HG02943 (cell line): ENCODE data around the gene TTC23.
A peak's percentile ranks its signal among the peaks of the same experiment; 100 is the strongest.

ENCODE experiments used
- ATAC-seq: cut with Tn5 transposase; IDR thresholded peaks from one replicate; pipeline ENCODE4 v1.9.1; 2021; ENCODE audit warnings: mild to moderate bottlenecking, low read depth, moderate library complexity; ENCODE audit not compliant: unreplicated experiment

TTC23 gene

DNA sequence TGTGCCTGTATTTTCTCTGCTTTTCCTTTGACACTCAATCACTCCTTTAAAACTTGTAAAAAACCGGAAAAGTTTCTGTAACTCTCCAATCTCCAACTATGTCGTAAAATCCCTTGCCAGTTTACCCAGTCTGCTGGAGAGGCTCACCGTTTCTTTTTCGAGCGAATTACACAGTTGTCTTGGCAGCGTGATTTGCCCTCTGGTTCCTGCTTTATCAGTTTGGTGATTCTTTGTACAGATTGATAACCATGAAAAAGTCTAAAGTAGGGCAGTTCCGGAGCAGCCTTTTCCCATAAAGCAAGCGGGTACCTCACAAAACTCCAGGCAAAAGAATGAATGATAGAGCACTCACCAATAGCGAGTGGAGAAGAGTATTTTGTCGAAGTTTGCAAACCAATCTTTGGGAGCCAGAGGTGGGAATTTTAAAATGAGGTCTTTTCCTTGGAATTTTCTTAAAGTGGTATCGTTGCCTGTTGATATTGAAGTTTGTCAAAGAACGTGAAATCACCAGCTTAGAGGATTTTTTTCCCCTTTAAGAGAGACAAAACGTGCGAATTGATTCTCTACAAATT lies at the start of gene TTC23:
TTC23 (minus strand) TSS at position 312 of the 572 bp plus-strand sequence. CDS start 20,869 bp downstream, outside the sequence.
- no peak for ATAC-seq

- ATAC-seq: no peak
Measured at GRCh38 chr15:99296386-99296785, 47.0 kb upstream of the TTC23 start.

- ATAC-seq: no peak
Measured at GRCh38 chr15:99295840-99296239, 46.5 kb upstream of the TTC23 start.

DNA sequence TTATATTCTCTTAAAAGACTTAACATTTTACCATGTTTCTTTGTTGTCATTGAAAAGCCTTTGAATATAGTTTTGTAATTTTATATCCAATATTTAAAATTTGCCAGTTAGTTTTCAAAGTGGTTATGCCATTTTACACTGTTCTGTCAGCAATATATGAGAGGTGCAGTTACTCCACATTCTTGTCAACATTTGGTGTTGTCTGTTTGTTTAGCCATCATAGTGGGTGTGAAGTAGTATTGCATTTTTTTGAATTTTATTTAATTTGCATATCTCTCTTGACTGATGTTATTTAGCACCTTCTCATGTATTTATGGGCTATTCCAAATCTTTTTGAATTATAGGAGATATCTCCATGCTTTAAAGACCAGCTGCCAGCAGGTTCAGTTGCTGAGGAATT lies 42.3 kb upstream of the TTC23 start:
- no peak for ATAC-seq

DNA sequence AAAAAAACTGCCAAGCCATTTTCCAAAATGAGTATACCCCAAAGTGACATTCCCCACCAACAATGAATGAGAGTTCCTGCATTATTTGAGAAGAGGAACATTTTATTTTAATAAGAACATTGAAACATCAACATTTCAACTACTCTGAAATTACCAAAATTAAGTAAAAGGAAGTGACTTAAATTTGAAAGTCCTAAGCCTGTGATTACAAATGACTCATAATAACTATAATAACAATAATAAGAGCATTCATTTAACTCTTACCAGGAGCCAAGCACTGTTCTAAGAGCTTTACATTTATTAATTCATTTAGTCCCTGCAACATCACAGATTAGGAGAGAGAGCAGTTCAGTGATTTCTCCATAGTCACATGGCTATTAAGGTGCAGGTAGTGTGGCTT lies 34.3 kb upstream of the TTC23 start:
- no peak for ATAC-seq

GRCh38 chr15:99282586-99282985 lies 33.2 kb upstream of the TTC23 start:
- no peak for ATAC-seq

GRCh38 chr15:99282121-99282520 lies 32.7 kb upstream of the TTC23 start:
- no peak for ATAC-seq

DNA sequence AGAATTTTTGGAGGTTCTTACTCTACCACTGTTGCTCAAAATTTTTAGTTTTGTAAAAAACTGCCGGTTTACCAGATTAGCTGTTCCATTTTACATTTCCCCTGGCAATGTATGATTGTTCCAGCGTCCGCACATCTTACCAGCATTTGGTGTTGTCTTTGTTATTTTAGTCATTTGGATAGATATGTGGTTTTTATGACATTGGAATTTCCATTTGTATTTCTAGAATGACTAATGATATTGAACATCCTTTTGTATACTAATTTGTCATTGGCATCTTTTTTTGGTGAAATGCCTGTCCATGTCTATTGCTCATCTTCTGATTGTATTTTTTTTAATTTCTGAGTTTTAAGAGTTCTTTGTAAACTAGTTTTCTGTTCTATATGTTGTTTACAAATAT lies 30.4 kb upstream of the TTC23 start:
- ATAC-seq: no peak

DNA sequence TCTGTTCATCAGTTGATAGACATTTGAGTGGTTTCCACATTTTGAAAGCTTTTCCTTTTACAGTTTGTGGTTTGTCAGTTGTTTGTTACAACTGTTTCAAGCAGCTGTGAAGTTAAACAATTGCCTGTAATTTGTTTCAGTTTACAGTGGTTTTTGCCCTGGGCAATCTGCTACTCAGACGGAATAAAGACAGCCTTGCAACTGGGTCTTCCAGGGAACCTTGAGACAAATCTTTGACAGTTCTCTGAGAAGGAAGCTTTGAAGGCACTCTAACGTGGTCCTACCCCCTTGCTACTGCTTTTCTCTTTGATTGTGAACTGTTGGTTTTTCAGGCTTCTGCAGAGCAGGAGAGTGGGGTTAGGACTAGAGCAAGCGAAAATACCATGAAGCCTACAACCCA lies 29.9 kb upstream of the TTC23 start:
- no peak for ATAC-seq

GRCh38 chr15:99275525-99276128 lies 26.2 kb upstream of the TTC23 start:
- ATAC-seq: no peak

- ATAC-seq: no peak
Measured at GRCh38 chr15:99275061-99275460, 25.7 kb upstream of the TTC23 start.

DNA sequence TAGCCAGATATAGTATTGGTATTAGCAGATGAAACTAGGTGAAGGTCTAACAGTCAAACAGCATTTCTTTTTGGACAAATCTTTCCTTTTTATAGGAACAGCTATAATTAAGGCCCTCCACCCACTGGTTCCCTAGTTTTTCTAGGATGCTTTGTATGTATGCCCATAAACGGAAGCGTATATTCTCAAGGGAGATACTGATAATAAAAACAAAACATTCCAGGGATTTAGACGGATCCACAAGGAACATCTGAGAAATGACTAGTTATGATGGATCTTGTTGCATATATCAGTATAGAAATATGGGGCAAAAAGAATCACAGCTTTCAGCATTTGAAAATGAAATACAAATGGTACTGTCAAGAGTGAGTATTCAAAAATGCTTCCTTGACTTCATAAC lies 24.4 kb upstream of the TTC23 start:
- no peak for ATAC-seq

DNA sequence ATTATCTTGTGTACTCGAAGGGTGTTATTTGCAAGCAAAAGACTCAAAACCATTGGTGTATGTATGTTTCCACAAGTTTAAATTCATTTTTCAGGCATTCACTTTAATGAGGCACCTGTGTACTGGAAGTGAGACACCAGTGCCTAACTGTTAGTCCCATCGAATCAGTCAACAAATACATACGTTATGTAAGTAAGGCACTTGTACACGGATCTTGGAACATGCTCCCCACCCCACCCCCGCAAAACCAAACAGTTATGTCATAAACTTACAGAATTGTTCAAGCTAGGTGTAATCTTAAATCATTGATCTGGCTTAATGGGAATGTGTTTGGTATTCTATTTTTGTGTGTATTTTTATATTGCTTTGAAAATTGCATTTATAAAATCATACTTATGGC lies 19.1 kb upstream of the TTC23 start:
- ATAC-seq: no peak

DNA sequence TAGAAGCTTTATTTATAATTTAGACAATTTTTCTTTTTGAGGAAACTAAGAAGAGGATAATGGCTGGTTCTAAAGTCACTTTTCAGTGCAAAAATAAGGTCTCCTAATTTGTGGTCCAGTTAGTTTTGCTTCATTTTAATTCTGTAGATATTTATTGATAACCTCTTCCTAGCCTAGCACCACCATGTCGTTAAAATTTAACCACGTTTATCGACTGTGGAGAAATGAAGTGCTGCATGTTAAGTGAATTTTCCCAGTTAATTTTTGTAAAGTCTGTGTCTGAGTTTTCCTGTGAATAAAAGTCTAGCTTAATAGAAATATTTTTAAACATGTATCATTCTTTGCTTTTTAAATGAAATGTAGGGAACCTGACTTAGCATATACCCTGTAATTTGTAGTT lies 18.6 kb upstream of the TTC23 start:
- ATAC-seq: no peak

DNA sequence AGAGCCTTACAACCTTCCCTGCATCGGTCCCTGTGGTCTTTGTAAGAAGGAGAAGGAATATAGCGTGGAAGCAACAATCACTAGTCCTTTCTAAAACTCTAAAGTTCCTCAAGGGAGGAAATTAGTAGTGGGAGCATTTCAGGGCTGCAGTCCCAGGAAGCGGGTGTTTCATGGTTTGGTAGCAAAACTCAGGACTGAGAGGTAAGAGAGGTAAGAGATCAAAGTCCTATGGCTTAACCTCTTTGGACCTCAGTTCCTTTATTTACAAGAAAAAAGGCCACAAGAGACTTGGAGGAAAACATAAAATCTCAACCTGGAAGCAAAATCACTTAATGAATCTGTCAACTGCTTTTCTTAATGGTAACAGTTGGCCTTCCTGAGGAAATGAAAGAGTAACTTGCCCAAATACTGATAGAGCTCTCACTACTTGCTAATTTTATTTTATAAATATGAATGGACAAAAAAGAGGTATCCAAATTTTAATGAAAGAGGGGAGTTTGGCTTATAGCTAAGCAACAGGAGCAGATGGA lies 16.2 kb upstream of the TTC23 start:
- no peak for ATAC-seq

DNA sequence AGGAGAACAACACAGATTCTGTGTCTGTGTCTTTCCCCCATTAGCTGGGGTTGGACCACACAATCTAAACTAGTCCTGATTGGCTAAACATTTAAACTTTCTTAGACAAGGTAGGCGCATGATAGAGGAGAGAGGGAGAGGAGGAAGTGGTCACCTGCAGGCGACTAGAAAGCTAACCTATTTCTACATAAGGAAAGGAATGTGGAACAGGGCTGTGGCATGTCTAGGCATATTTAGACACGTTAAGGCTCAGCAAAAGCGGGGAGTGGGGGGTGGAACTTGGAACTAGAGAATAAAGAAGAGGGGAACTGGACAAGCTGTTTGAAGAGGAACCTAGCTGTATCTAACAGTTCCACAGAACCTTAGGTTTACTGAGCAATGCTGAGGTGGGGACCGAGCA lies 14.7 kb upstream of the TTC23 start:
- ATAC-seq: no peak

- ATAC-seq: no peak
Measured at GRCh38 chr15:99257107-99257750, 7.8 kb upstream of the TTC23 start.

DNA sequence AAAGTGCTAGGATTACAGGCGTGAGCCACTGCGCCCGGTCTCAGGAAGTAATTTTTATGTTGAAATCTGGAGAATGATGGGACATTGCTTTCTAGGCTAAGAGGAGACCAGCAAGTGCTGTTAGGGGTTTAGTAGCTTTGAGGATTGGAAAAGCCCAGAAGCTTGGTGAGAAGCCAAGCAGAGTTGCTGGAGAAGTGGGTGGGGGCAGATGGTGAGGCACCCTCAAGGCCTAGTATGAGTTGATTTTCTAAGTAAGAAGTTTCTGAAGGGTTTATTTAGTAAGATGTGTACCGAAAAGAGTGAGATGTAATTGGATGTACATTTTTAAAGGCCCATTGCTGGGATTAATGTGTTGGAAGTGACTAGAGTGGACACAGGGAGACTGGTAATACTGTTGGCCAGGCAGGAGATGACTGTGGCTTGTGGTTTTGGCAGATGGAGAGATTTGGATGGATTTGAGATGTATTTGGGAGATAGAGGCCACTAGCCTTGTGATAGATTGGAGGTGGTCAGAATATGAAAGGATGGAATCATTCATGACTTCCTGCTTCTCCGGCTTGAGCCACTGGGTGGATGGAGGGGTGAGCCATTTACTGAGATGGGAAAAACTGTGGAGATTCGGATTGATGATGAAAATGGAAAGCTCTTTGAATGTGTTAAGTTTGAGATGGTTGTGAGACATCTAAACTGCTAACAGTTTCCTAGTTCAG lies 4.2 kb upstream of the TTC23 start:
- ATAC-seq: no peak

DNA sequence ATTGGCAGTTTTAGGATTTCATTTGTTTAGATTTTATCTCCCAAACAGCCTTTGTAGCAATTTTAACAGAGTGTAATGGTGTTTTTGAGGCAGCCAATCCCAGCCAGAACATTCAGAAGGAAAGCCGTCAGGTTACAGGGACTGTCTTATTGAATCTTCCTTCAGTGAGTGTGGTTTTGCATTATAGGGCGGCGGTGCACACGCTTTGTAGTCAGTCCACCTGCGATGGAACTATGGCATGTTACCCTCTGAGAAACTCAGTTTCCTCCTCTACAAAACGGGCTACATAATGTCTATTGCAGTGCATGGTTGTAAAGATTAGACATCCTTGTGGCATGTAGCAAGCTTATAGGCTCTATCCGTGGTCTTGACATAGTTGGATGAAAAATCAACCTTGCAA lies 2.9 kb upstream of the TTC23 start:
- no peak for ATAC-seq

GRCh38 chr15:99250857-99251841 lies 1.8 kb upstream of the TTC23 start, which contains the start of gene LRRC28:
Gene LRRC28 (plus strand): TSS chr15:99251481. CDS start chr15:99255958, 4,477 bp downstream.
- peak; percentile 95 for ATAC-seq
